BE2C (cell line): ENCODE data around the gene AHSG.

Experiments
- DNase-seq: peaks from one replicate; pipeline ENCODE4 v3.0.0-alpha.2; 2020
- H3K27me3 ChIP-seq: fragments of 250-450 bp; sonication (Bioruptor Pico); 2 replicates; pipeline ENCODE4 v1.5.1; 2020; ENCODE audit warnings: mild to moderate bottlenecking
- H3K36me3 ChIP-seq: fragments of 250-450 bp; sonication (Bioruptor Pico); 2 replicates; pipeline ENCODE4 v1.5.1; 2020; ENCODE audit warnings: mild to moderate bottlenecking
- H3K4me1 ChIP-seq: fragments of 250-450 bp; sonication (Bioruptor Pico); 2 replicates; pipeline ENCODE4 v1.5.1; 2020
- H3K4me3 ChIP-seq: 2 replicates; pipeline ENCODE4 v1.5.1; 2011; ENCODE audit warnings: low read depth, low read length
- H3K9me3 ChIP-seq: fragments of 250-450 bp; sonication (Bioruptor Pico); 2 replicates; pipeline ENCODE4 v1.5.1; 2020
- TF ChIP-seq, protein P1 (sequence below): IDR thresholded peaks from 2 replicates; pipeline ENCODE4 v1.5.1; 2012; ENCODE audit warnings: mild to moderate bottlenecking, low read depth, low read length

Gene AHSG

GRCh38 chr3:186624598-186624997 lies 11.7 kb downstream of the AHSG start:
- no peak overlapping the region for H3K4me3 ChIP-seq
- no peaks in the 10 kb centered on the region for H3K36me3 ChIP-seq
- no peaks in the 10 kb centered on the region for H3K4me1 ChIP-seq
- peaks cover 32% of the 10 kb centered on the region for H3K27me3 ChIP-seq
- TF ChIP-seq, protein P1, sequence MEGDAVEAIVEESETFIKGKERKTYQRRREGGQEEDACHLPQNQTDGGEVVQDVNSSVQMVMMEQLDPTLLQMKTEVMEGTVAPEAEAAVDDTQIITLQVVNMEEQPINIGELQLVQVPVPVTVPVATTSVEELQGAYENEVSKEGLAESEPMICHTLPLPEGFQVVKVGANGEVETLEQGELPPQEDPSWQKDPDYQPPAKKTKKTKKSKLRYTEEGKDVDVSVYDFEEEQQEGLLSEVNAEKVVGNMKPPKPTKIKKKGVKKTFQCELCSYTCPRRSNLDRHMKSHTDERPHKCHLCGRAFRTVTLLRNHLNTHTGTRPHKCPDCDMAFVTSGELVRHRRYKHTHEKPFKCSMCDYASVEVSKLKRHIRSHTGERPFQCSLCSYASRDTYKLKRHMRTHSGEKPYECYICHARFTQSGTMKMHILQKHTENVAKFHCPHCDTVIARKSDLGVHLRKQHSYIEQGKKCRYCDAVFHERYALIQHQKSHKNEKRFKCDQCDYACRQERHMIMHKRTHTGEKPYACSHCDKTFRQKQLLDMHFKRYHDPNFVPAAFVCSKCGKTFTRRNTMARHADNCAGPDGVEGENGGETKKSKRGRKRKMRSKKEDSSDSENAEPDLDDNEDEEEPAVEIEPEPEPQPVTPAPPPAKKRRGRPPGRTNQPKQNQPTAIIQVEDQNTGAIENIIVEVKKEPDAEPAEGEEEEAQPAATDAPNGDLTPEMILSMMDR = no peak
- no peak for DNase-seq
- H3K9me3 ChIP-seq = no peaks in the 10 kb centered on the region

- no peaks in the 10 kb centered on the region for H3K36me3 ChIP-seq
- no peak overlapping the region for H3K4me3 ChIP-seq
- TF ChIP-seq, protein P1 = no peak
- no peaks in the 10 kb centered on the region for H3K9me3 ChIP-seq
- H3K27me3 ChIP-seq = peaks cover 36% of the 10 kb centered on the region
- no peak for DNase-seq
- no peaks in the 10 kb centered on the region for H3K4me1 ChIP-seq
Measured at GRCh38 chr3:186625600-186626042, 12.8 kb downstream of the AHSG start.

- TF ChIP-seq, protein P1 = no peak
- Histone ChIP-seq H3K4me3 (no peak overlapping the region), H3K4me1 (no peaks in the 10 kb centered on the region), H3K27me3 (peaks cover 40% of the 10 kb centered on the region), H3K36me3 (no peaks in the 10 kb centered on the region), H3K9me3 (no peaks in the 10 kb centered on the region)
- no peak for DNase-seq
Measured at GRCh38 chr3:186626254-186626847, 13.5 kb downstream of the AHSG start.

DNA sequence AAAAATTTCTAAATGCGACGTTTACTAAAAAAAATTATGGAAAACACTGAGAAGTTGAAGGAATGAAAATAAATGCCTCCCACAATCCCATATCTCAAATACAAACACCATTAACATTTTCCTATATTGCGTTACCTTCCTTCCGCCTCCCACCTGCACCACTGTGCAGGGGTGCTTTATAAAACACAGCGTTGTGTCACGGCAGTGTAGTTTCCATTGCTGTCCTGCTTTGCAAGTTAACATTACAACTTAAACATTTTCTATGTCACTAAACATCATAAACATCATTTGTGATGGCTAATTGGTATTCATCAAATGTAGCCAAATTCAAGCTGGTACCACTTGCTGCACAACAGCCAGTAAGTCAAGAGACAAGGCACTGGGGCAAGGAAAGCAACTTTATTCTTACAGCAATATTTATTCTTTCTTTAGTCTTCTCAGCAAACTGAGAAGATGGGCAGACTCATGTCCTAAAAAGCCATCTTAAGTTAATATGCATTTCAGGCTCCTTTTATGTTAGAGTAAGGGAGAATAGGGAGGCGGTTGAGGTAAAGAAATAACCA lies 15.1 kb downstream of the AHSG start:
- no peaks in the 10 kb centered on the region for H3K4me1 ChIP-seq
- H3K27me3 ChIP-seq = peaks cover 30% of the 10 kb centered on the region
- TF ChIP-seq, protein P1 = no peak
- no peaks in the 10 kb centered on the region for H3K36me3 ChIP-seq
- no peak for DNase-seq
- H3K4me3 ChIP-seq = no peak overlapping the region
- no peaks in the 10 kb centered on the region for H3K9me3 ChIP-seq

- Histone ChIP-seq H3K9me3 (no peaks in the 10 kb centered on the region), H3K27me3 (peaks cover 30% of the 10 kb centered on the region), H3K4me1 (no peaks in the 10 kb centered on the region), H3K36me3 (no peaks in the 10 kb centered on the region), H3K4me3 (no peak overlapping the region)
- TF ChIP-seq, protein P1 = no peak
- DNase-seq = no peak
Measured at GRCh38 chr3:186628756-186629155, 15.9 kb downstream of the AHSG start.

DNA sequence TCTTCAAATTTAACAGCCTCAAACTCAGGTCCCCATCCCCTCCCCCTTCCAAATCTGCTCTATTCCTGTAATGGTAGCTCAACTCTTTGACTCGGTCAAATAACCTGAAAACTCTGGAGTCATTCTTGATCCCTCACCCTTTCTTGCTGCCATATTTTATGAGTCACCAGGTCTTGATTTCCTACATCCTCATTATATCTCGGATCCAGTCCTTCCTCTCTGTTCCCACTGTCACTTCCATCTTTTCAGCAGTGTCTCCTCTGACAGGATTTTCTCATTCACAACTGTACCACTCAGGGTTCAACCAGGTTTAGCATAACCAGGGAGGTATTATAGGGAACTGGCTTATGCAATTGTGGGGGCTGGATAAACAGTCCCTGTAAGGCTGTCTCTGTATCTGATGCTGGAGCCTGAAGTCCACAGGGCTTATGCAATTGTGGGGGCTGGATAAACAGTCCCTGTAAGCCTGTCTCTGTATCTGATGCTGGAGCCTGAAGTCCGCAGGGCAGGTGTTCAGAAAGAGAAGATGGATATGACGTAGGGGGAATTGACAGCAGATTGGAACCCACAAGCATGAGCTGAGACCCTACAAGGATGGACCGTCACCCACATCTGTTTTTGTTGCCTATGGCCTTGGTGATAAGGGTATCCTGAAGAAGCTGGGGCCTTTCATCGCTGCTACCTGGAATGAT lies 18.2 kb downstream of the AHSG start:
- DNase-seq = no peak
- Histone ChIP-seq H3K36me3 (no peaks in the 10 kb centered on the region), H3K4me3 (no peak overlapping the region), H3K4me1 (no peaks in the 10 kb centered on the region), H3K27me3 (peaks cover 15% of the 10 kb centered on the region), H3K9me3 (no peaks in the 10 kb centered on the region)
- TF ChIP-seq, protein P1 = no peak
